H9 (cell line): Measurements from ENCODE around the gene POLR3H. TPM values are rescaled to one million over a fixed set of nuclear protein-coding genes. Genes with fewer than 3 reads are reported as not detected.
A peak's percentile ranks its signal among the peaks of the same experiment; 100 is the strongest.

Experiments used
- DNase-seq: peaks from one replicate; pipeline ENCODE4 v3.0.0-alpha.2; 2017
- H2AFZ ChIP-seq: one replicate; pipeline ENCODE4 v1.6.1; 2013; ENCODE audit warnings: mild to moderate bottlenecking, low read length, control low read depth, moderate library complexity
- H2AK5ac ChIP-seq: 2 replicates; pipeline ENCODE4 v1.6.1; 2013; ENCODE audit warnings: low read length, control low read depth, mixed read lengths; ENCODE audit not compliant: insufficient read length
- H2BK120ac ChIP-seq: one replicate; pipeline ENCODE4 v1.6.1; 2013; ENCODE audit warnings: low read depth, mild to moderate bottlenecking, low read length, control low read depth, inconsistent platforms; ENCODE audit not compliant: poor library complexity, severe bottlenecking
- H2BK12ac ChIP-seq: 2 replicates; pipeline ENCODE4 v1.6.1; 2013; ENCODE audit warnings: low read length, control low read depth, mixed read lengths, low read depth; ENCODE audit not compliant: insufficient read length
- H2BK15ac ChIP-seq: 2 replicates; pipeline ENCODE4 v1.6.1; 2013; ENCODE audit warnings: low read depth, low read length, control low read depth
- H2BK20ac ChIP-seq: one replicate; pipeline ENCODE4 v1.6.1; 2013; ENCODE audit warnings: low read depth, mild to moderate bottlenecking, low read length, control low read depth, inconsistent platforms; ENCODE audit not compliant: poor library complexity, severe bottlenecking
- H2BK5ac ChIP-seq: 2 replicates; pipeline ENCODE4 v1.6.1; 2013; ENCODE audit warnings: low read length, control low read depth, mixed read lengths; ENCODE audit not compliant: insufficient read length
- H3K14ac ChIP-seq: 2 replicates; pipeline ENCODE4 v1.6.1; 2013; ENCODE audit warnings: low read length, control low read depth; ENCODE audit not compliant: insufficient read depth
- H3K18ac ChIP-seq: 2 replicates; pipeline ENCODE4 v1.6.1; 2013; ENCODE audit warnings: low read depth, mild to moderate bottlenecking, mixed read lengths, low read length, control low read depth; ENCODE audit not compliant: insufficient read length
- H3K23ac ChIP-seq: 2 replicates; pipeline ENCODE4 v1.6.1; 2013; ENCODE audit warnings: low read length, control low read depth, mixed read lengths, low read depth; ENCODE audit not compliant: insufficient read length
- H3K23me2 ChIP-seq: 2 replicates; pipeline ENCODE4 v1.6.1; 2013; ENCODE audit warnings: low read depth, mild to moderate bottlenecking, mixed read lengths, low read length, control low read depth; ENCODE audit not compliant: insufficient read length, poor library complexity, severe bottlenecking
- H3K27ac ChIP-seq: 2 replicates; pipeline ENCODE4 v1.5.1; 2013; ENCODE audit warnings: low read length, control low read depth, mixed read lengths, low read depth; ENCODE audit not compliant: insufficient read length
- H3K27me3 ChIP-seq: 2 replicates; pipeline ENCODE4 v1.6.1; 2013; ENCODE audit warnings: low read length, control low read depth, inconsistent platforms; ENCODE audit not compliant: insufficient read depth
- H3K4ac ChIP-seq: 2 replicates; pipeline ENCODE4 v1.6.1; 2013; ENCODE audit warnings: low read depth, mild to moderate bottlenecking, control low read depth, inconsistent platforms, low read length, moderate library complexity
- H3K4me1 ChIP-seq: 2 replicates; pipeline ENCODE4 v1.6.1; 2013; ENCODE audit warnings: low read length, control low read depth, inconsistent platforms; ENCODE audit not compliant: insufficient read depth
- H3K4me2 ChIP-seq: 2 replicates; pipeline ENCODE4 v1.6.1; 2013; ENCODE audit warnings: low read length, control low read depth, mixed read lengths; ENCODE audit not compliant: insufficient read length, insufficient read depth
- H3K56ac ChIP-seq: 2 replicates; pipeline ENCODE4 v1.6.1; 2013; ENCODE audit warnings: low read depth, mild to moderate bottlenecking, mixed read lengths, low read length, control low read depth; ENCODE audit not compliant: insufficient read length
- H3K79me1 ChIP-seq: 2 replicates; pipeline ENCODE4 v1.6.1; 2013; ENCODE audit warnings: low read depth, mild to moderate bottlenecking, moderate library complexity, low read length, control low read depth, inconsistent platforms; ENCODE audit not compliant: insufficient read depth, poor library complexity, severe bottlenecking
- H3K79me2 ChIP-seq: 2 replicates; pipeline ENCODE4 v1.6.1; 2013; ENCODE audit warnings: low read length, control low read depth, inconsistent platforms; ENCODE audit not compliant: insufficient read depth
- H3K9ac ChIP-seq: 2 replicates; pipeline ENCODE4 v1.6.1; 2013; ENCODE audit warnings: low read length, control low read depth, mixed read lengths; ENCODE audit not compliant: insufficient read length; ENCODE audit errors: extremely low read depth
- H3K9me3 ChIP-seq: one replicate; pipeline ENCODE4 v1.6.1; 2013; ENCODE audit warnings: low read depth, low read length, inconsistent platforms; ENCODE audit not compliant: control insufficient read depth
- H3T11ph ChIP-seq: one replicate; pipeline ENCODE4 v1.6.1; 2013; ENCODE audit warnings: mild to moderate bottlenecking, low read length, control low read depth, inconsistent platforms
- H4K20me1 ChIP-seq: one replicate; pipeline ENCODE4 v1.6.1; 2013; ENCODE audit not compliant: control insufficient read depth, insufficient read length, insufficient read depth
- H4K5ac ChIP-seq: 2 replicates; pipeline ENCODE4 v1.6.1; 2013; ENCODE audit warnings: low read depth, mild to moderate bottlenecking, mixed read lengths, low read length, control low read depth; ENCODE audit not compliant: insufficient read length
- H4K8ac ChIP-seq: replicated peaks from 2 replicates; pipeline ENCODE4 v1.6.1; 2013; ENCODE audit warnings: low read length, control low read depth, mixed read lengths, low read depth; ENCODE audit not compliant: insufficient read length
- H4K91ac ChIP-seq: 2 replicates; pipeline ENCODE4 v1.6.1; 2013; ENCODE audit warnings: low read depth, mild to moderate bottlenecking, moderate library complexity, mixed read lengths, low read length, control low read depth; ENCODE audit not compliant: insufficient read length
- H3K27ac Mint-ChIP-seq, 3 experiments: 2 replicates in 2 of 3; 3 replicates in 1 of 3; pipeline ENCODE4 v1.8.0; 2020 to 2021; ENCODE audit warnings: mixed read lengths in 3 of 3, mild to moderate bottlenecking in 1 of 3, moderate library complexity in 1 of 3
- H3K27me3 Mint-ChIP-seq: 2 replicates; pipeline ENCODE4 v1.8.0; 2021; ENCODE audit warnings: low read depth, mild to moderate bottlenecking, moderate library complexity, mixed read lengths
- H3K36me3 Mint-ChIP-seq, 3 experiments: 2 replicates in 2 of 3; 3 replicates in 1 of 3; pipeline ENCODE4 v1.8.0; 2020 to 2021; ENCODE audit warnings: low read depth in 3 of 3, mixed read lengths in 3 of 3; ENCODE audit not compliant: insufficient read depth in 1 of 3
- H3K4me1 Mint-ChIP-seq, 2 experiments: 2 replicates each; pipeline ENCODE4 v1.8.0; 2020; ENCODE audit warnings: mixed read lengths in 2 of 2
- H3K4me3 Mint-ChIP-seq, 2 experiments: 2 replicates in 1 of 2; 3 replicates in 1 of 2; pipeline ENCODE4 v1.8.0; 2020 to 2021; ENCODE audit warnings: mild to moderate bottlenecking in 2 of 2, mixed read lengths in 2 of 2, moderate library complexity in 1 of 2
- H3K9me3 Mint-ChIP-seq, 2 experiments: 2 replicates in 1 of 2; 3 replicates in 1 of 2; pipeline ENCODE4 v1.8.0; 2020; ENCODE audit warnings: mild to moderate bottlenecking in 2 of 2, mixed read lengths in 2 of 2, moderate library complexity in 1 of 2
- CTCF ChIP-seq: fragments of 200-600 bp; sonication (generic); conservative IDR thresholded peaks from 3 replicates; pipeline ENCODE4 v1.8.0; 2021; ENCODE audit warnings: antibody characterized with exemption, mild to moderate bottlenecking
- WGBS: extraction: QIAGEN DNeasy Blood & Tissue Kit; methylation state at CpG from one replicate; pipeline ENCODE4 v1.1.7; 2013; ENCODE audit warnings: missing lambda C conversion rate, low lambda C conversion rate, mixed read lengths; ENCODE audit not compliant: insufficient read length; ENCODE audit errors: extremely low coverage; 5-methylcytosine and 5-hydroxymethylcytosine counted together
- total RNA-seq: library from RNA; stranded (reverse); gene quantifications from 2 replicates; pipeline ENCODE4 v1.2.1, GENCODE V29; 2021

Gene POLR3H
- total RNA-seq, 1 experiment from 2014 or later = 68.2 TPM

- Histone ChIP-seq H4K91ac (no peak overlapping the region), H3K9me3 (no peaks in the 10 kb centered on the region), H4K5ac (no peak overlapping the region), H3K23me2 (no peaks in the 10 kb centered on the region), H2AFZ (no peak overlapping the region), H3K79me2 (peaks cover 2% of the 10 kb centered on the region; the same call in 1 of the 2 replicates), H3K27me3 (no peaks in the 10 kb centered on the region), H3K4ac (no peak overlapping the region), H3K14ac (no peak overlapping the region), H3K4me2 (no peak overlapping the region), H4K8ac (no peak overlapping the region), H2BK15ac (no peak overlapping the region), H2BK120ac (no peak overlapping the region), H4K20me1 (no peaks in the 10 kb centered on the region), H3K9ac (no peak overlapping the region), H3K23ac (no peak overlapping the region), H3K4me1 (no peaks in the 10 kb centered on the region), H3K56ac (no peak overlapping the region), H3T11ph (no peak overlapping the region), H2BK20ac (no peak overlapping the region), H3K27ac (no peak overlapping the region), H3K18ac (no peak overlapping the region), H2BK12ac (no peak overlapping the region), H3K79me1 (no peaks in the 10 kb centered on the region), H2AK5ac (no peak overlapping the region), H2BK5ac (no peak overlapping the region)
- Mint-ChIP-seq H3K27me3 (no peaks in the 10 kb centered on the region), H3K27ac (peak overlapping the region in 1 of 3 experiments; percentile 59; a peak in 1 of 7 replicates), H3K4me3 (no peak overlapping the region), H3K36me3 (peaks cover 12 to 52% (median 17%) of the 10 kb centered on the region in 3 experiments; a peak in 6 of 7 replicates), H3K9me3 (no peaks in the 10 kb centered on the region), H3K4me1 (peaks cover 8 to 14% of the 10 kb centered on the region in 2 experiments)
- no CpG with 5 or more reads among the region's 3 CpGs for WGBS
- TF ChIP-seq CTCF = no peak
- no peak for DNase-seq
Observed at GRCh38 chr22:41537203-41537602, 7.1 kb downstream of the POLR3H start.
